Loucy (cell line): ENCODE data around the gene ATP13A4.

Source experiments
- H2AFZ ChIP-seq: fragments of 200-600 bp; sonication (generic); 2 replicates; pipeline ENCODE4 v1.6.0; 2016; ENCODE audit warnings: antibody characterized with exemption, mild to moderate bottlenecking, low read length, moderate library complexity
- H3F3A ChIP-seq: fragments of 200-600 bp; 2 replicates; pipeline ENCODE4 v1.6.0; 2016; ENCODE audit warnings: antibody characterized with exemption, low read depth, mild to moderate bottlenecking
- H3K27me3 ChIP-seq: fragments of 200-600 bp; sonication (generic); 2 replicates; pipeline ENCODE4 v1.6.1; 2014; ENCODE audit warnings: low read length, mild to moderate bottlenecking; ENCODE audit not compliant: insufficient read depth, poor library complexity, severe bottlenecking
- H3K36me3 ChIP-seq: fragments of 200-600 bp; sonication (generic); 2 replicates; pipeline ENCODE4 v1.6.1; 2016; ENCODE audit warnings: low read length; ENCODE audit not compliant: insufficient read depth
- H3K4me1 ChIP-seq: fragments of 200-600 bp; sonication (generic); 2 replicates; pipeline ENCODE4 v1.5.1; 2014; ENCODE audit warnings: low read length, mild to moderate bottlenecking; ENCODE audit not compliant: insufficient read depth, poor library complexity, severe bottlenecking
- H3K4me2 ChIP-seq: fragments of 200-600 bp; sonication (generic); 2 replicates; pipeline ENCODE4 v1.6.0; 2014; ENCODE audit warnings: antibody characterized with exemption, low read length, low read depth, mild to moderate bottlenecking; ENCODE audit not compliant: poor library complexity, severe bottlenecking
- H3K4me3 ChIP-seq: fragments of 200-600 bp; sonication (generic); 2 replicates; pipeline ENCODE4 v1.5.1; 2014; ENCODE audit warnings: low read length, mild to moderate bottlenecking, mixed read lengths; ENCODE audit not compliant: poor library complexity, severe bottlenecking
- H3K79me2 ChIP-seq: fragments of 200-600 bp; sonication (generic); 2 replicates; pipeline ENCODE4 v1.6.1; 2014; ENCODE audit warnings: low read length; ENCODE audit not compliant: insufficient read depth
- H3K9ac ChIP-seq: fragments of 200-600 bp; sonication (generic); 2 replicates; pipeline ENCODE4 v1.6.0; 2014; ENCODE audit warnings: mild to moderate bottlenecking, low read depth, low read length, moderate library complexity; ENCODE audit not compliant: poor library complexity, severe bottlenecking
- H3K9me2 ChIP-seq: fragments of 200-600 bp; sonication (generic); replicated peaks from 2 replicates; pipeline ENCODE4 v1.6.1; 2016; ENCODE audit warnings: low read depth, low read length, mixed read lengths
- H3K9me3 ChIP-seq: fragments of 200-600 bp; sonication (generic); 2 replicates; pipeline ENCODE4 v1.6.1; 2014; ENCODE audit warnings: mild to moderate bottlenecking, antibody characterized with exemption, low read length, low read depth; ENCODE audit not compliant: insufficient read depth
- H4K20me1 ChIP-seq: fragments of 200-600 bp; sonication (generic); 2 replicates; pipeline ENCODE4 v1.6.0; 2014; ENCODE audit warnings: antibody characterized with exemption, low read length, mild to moderate bottlenecking; ENCODE audit not compliant: insufficient read depth, poor library complexity, severe bottlenecking
- EZH2phosphoT487 ChIP-seq: fragments of 200-600 bp; IDR thresholded peaks from 2 replicates; pipeline ENCODE4 v1.6.1; 2018; ENCODE audit warnings: antibody characterized with exemption, mild to moderate bottlenecking, moderate library complexity, borderline replicate concordance
- TF ChIP-seq, protein P1 (sequence below): fragments of 200-600 bp; sonication (generic); conservative IDR thresholded peaks from 2 replicates; pipeline ENCODE4 v1.5.1; 2014; ENCODE audit warnings: mild to moderate bottlenecking, antibody characterized with exemption, low read length

ATP13A4 gene

GRCh38 chr3:193465992-193466608 lies 88.6 kb downstream of the ATP13A4 start:
- Histone ChIP-seq H3K4me3 (no peak overlapping the region), H3K36me3 (no peaks in the 10 kb centered on the region), H3K27me3 (no peaks in the 10 kb centered on the region), H3F3A (no peaks in the 10 kb centered on the region), H3K4me1 (no peaks in the 10 kb centered on the region), H2AFZ (no peak overlapping the region), H3K79me2 (no peaks in the 10 kb centered on the region), H3K4me2 (no peak overlapping the region), H3K9ac (no peak overlapping the region), H4K20me1 (no peaks in the 10 kb centered on the region), H3K9me3 (no peaks in the 10 kb centered on the region), H3K9me2 (no peaks in the 10 kb centered on the region)
- TF ChIP-seq, protein P1, sequence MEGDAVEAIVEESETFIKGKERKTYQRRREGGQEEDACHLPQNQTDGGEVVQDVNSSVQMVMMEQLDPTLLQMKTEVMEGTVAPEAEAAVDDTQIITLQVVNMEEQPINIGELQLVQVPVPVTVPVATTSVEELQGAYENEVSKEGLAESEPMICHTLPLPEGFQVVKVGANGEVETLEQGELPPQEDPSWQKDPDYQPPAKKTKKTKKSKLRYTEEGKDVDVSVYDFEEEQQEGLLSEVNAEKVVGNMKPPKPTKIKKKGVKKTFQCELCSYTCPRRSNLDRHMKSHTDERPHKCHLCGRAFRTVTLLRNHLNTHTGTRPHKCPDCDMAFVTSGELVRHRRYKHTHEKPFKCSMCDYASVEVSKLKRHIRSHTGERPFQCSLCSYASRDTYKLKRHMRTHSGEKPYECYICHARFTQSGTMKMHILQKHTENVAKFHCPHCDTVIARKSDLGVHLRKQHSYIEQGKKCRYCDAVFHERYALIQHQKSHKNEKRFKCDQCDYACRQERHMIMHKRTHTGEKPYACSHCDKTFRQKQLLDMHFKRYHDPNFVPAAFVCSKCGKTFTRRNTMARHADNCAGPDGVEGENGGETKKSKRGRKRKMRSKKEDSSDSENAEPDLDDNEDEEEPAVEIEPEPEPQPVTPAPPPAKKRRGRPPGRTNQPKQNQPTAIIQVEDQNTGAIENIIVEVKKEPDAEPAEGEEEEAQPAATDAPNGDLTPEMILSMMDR = no peak
- no peak for TF ChIP-seq EZH2phosphoT487

GRCh38 chr3:193464889-193465288 lies 89.8 kb downstream of the ATP13A4 start:
- Histone ChIP-seq H3K4me2 (no peak overlapping the region), H2AFZ (no peak overlapping the region), H3F3A (no peaks in the 10 kb centered on the region), H4K20me1 (no peaks in the 10 kb centered on the region), H3K36me3 (no peaks in the 10 kb centered on the region), H3K4me3 (no peak overlapping the region), H3K4me1 (no peaks in the 10 kb centered on the region), H3K79me2 (no peaks in the 10 kb centered on the region), H3K9me2 (no peaks in the 10 kb centered on the region), H3K9ac (no peak overlapping the region), H3K27me3 (no peaks in the 10 kb centered on the region), H3K9me3 (no peaks in the 10 kb centered on the region)
- TF ChIP-seq, protein P1 = no peak
- no peak for TF ChIP-seq EZH2phosphoT487

DNA sequence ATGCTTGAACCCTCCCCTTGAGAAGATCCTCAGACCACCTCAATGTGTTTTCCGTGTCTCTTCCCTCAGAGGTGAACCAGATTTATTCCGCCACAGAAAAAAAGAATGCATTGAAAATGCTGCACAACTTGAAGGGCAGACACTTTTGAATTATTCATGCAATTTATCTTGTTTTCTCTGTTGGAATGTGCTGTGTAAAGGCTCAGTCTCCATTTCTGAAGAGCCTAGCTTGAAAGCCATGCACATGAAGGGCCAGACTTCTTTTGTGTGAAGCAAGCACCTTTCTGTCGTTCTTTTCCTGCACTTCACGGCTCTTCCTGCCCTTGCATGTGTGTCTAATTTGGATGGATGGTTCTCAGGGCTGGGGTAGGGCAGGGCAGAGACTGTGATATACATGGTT lies 97.2 kb downstream of the ATP13A4 start:
- H2AFZ ChIP-seq = no peak overlapping the region
- no peaks in the 10 kb centered on the region for H3K4me1 ChIP-seq
- H3K4me2 ChIP-seq = no peak overlapping the region
- H3K9me3 ChIP-seq = no peaks in the 10 kb centered on the region
- H3K9ac ChIP-seq = no peak overlapping the region
- H3K9me2 ChIP-seq = no peaks in the 10 kb centered on the region
- H3K27me3 ChIP-seq = no peaks in the 10 kb centered on the region
- TF ChIP-seq EZH2phosphoT487 = no peak
- TF ChIP-seq, protein P1 = no peak
- no peaks in the 10 kb centered on the region for H3K36me3 ChIP-seq
- no peaks in the 10 kb centered on the region for H4K20me1 ChIP-seq
- no peak overlapping the region for H3K4me3 ChIP-seq
- H3F3A ChIP-seq = no peaks in the 10 kb centered on the region
- H3K79me2 ChIP-seq = no peaks in the 10 kb centered on the region
